ENCODE results near the gene PICALM. TPM values are rescaled to one million over a fixed set of nuclear protein-coding genes. Genes with fewer than 3 reads are reported as not detected.

PICALM gene
- total and polyA plus RNA-seq, 2 of the 4 experiments (the other 2 are of a cell fraction), result 235 to 453 TPM

GRCh38 chr11:85918910-85919794 lies 149.7 kb downstream of the PICALM start (continued):
- TF ChIP-seq MXI1 (IDR thresholded peaks at IDR 0.05; ENCODE audit: borderline replicate concordance, low read depth, low read length), result no peak

GRCh38 chr11:85914425-85914824 lies 154.5 kb downstream of the PICALM start:
- Histone ChIP-seq H2AFZ (replicated peaks; ENCODE audit: low read length, poor library complexity) (no peak overlapping the region), H3K79me1 (ENCODE audit: low read depth in 1 of 2, low read length in 2 of 2) (no peaks in the 10 kb centered on the region), H3K14ac (replicated peaks; ENCODE audit: low read depth, low read length) (no peak overlapping the region), H3K56ac (ENCODE audit: extremely low read depth, insufficient read depth, low read length) (no peak overlapping the region), H3K36me3 (ENCODE audit: control insufficient read depth, insufficient read depth, low read length) (no peaks in the 10 kb centered on the region), H3K9ac (ENCODE audit: low read depth, low read length) (no peak overlapping the region), H3K4me3 (ENCODE audit: insufficient read depth, low read depth, low read length) (no peak overlapping the region), H4K5ac (ENCODE audit: low read depth, low read length) (no peak overlapping the region), H4K20me1 (ENCODE audit: insufficient read depth, low read length) (no peaks in the 10 kb centered on the region), H2BK20ac (ENCODE audit: low read depth, low read length) (no peak overlapping the region), H3K4me1 (ENCODE audit: control insufficient read depth, insufficient read depth, low read length) (no peaks in the 10 kb centered on the region; the same call in 1 of the 2 replicates), H2BK5ac (ENCODE audit: low read depth, low read length, poor library complexity, severe bottlenecking) (no peak overlapping the region), H2BK120ac (ENCODE audit: low read depth, low read length) (no peak overlapping the region), H4K91ac (ENCODE audit: insufficient read depth, low read depth, low read length) (no peak overlapping the region), H2BK15ac (ENCODE audit: low read depth, low read length) (no peak overlapping the region), H3K27ac (ENCODE audit: insufficient read depth, low read length) (no peak overlapping the region), H3K18ac (ENCODE audit: low read depth, low read length) (no peak overlapping the region), H3K4ac (ENCODE audit: low read depth, low read length) (no peak overlapping the region), H3K9me1 (ENCODE audit: insufficient read depth, low read length) (no peaks in the 10 kb centered on the region), H2AK5ac (ENCODE audit: low read depth, low read length) (no peak overlapping the region), H4K8ac (ENCODE audit: low read depth in 2 of 2, low read length in 2 of 2) (no peak overlapping the region), H3K27me3 (ENCODE audit: control insufficient read depth, insufficient read depth, low read length) (peaks cover 5% of the 10 kb centered on the region), H3K4me2 (ENCODE audit: low read depth, low read length) (no peak overlapping the region), H2AK9ac (replicated peaks; ENCODE audit: low read depth, low read length, poor library complexity) (no peak overlapping the region), H3K23ac (ENCODE audit: low read depth, low read length) (no peak overlapping the region), H3K9me3 (ENCODE audit: control insufficient read depth, insufficient read depth, low read length) (peaks cover 4% of the 10 kb centered on the region)
- dilution Hi-C loops (cut with HindIII; ENCODE audit: low sequenced_read_pairs, unreplicated experiment), result no loop called here
- POLR2A ChIA-PET (ENCODE audit: unreplicated experiment), result no interaction called here
- no TSS peak for BruUV-seq (replicated peaks)
- no peak for TF ChIP-seq CEBPB (IDR thresholded peaks at IDR 0.05; ENCODE audit: low read depth, low read length)
- no peak for TF ChIP-seq MAFK (IDR thresholded peaks at IDR 0.05; ENCODE audit: low read depth, low read length)
- TF ChIP-seq NFE2L2 (IDR thresholded peaks at IDR 0.05; ENCODE audit: low read depth, low read length), result no peak
- TF ChIP-seq MAZ (IDR thresholded peaks at IDR 0.05; ENCODE audit: borderline replicate concordance, low read depth, low read length), result no peak
- no peak for TF ChIP-seq RCOR1 (IDR thresholded peaks at IDR 0.05; ENCODE audit: insufficient replicate concordance, low read length)
- TF ChIP-seq RAD21 (IDR thresholded peaks at IDR 0.05; ENCODE audit: low read length), result no peak
- TF ChIP-seq BHLHE40 (IDR thresholded peaks at IDR 0.05; ENCODE audit: low read depth, low read length), result no peak
- no peak for TF ChIP-seq CHD1 (IDR thresholded peaks at IDR 0.05; ENCODE audit: low read depth, low read length)
- TF ChIP-seq MXI1 (IDR thresholded peaks at IDR 0.05; ENCODE audit: borderline replicate concordance, low read depth, low read length), result no peak
- WGBS, 2 experiments (ENCODE audit: extremely low coverage in 2 of 2, insufficient read length in 1 of 2), result no CpG with 5 or more reads among the region's 6 CpGs
- intact Hi-C loops (cut with micrococcal nuclease), result no loop called here
- no peak for ATAC-seq (ENCODE audit: low read depth)
- DNase-seq, result no peak
- CTCF ChIA-PET, result interaction anchor here (1.3 kb wide), 1 partner anchor 8 kb away, joined by 3 read pairs; no protein-coding TSS in a partner anchor
- in situ Hi-C loops (cut with MboI; ENCODE audit: low sequenced_read_pairs), result no loop called here

All from IMR-90 (cell line).